BLaER1 treated with 17β-estradiol and CSF1 and Interleukin-3, amounts not matched to agents 10 nM and 100 nM (cell line): ENCODE measurements around the gene ASIC3.

Experiments
- H3K27ac ChIP-seq, 11 experiments: shearing (Covaris generic); formaldehyde crosslinking; 2 replicates each; pipeline ENCODE4 v1.8.1; 2022
- H3K27me3 ChIP-seq, 11 experiments: shearing (Covaris generic); formaldehyde crosslinking; 2 replicates each; pipeline ENCODE4 v1.8.1; 2022
- H3K36me3 ChIP-seq, 11 experiments: shearing (Covaris generic); formaldehyde crosslinking; 2 replicates each; pipeline ENCODE4 v1.8.1; 2022
- H3K4me1 ChIP-seq, 10 experiments: shearing (Covaris generic); formaldehyde crosslinking; 2 replicates each; pipeline ENCODE4 v1.8.1; 2022
- H3K4me2 ChIP-seq, 11 experiments: shearing (Covaris generic); formaldehyde crosslinking; 2 replicates each; pipeline ENCODE4 v1.8.1; 2022
- H3K4me3 ChIP-seq, 10 experiments: shearing (Covaris generic); formaldehyde crosslinking; 2 replicates each; pipeline ENCODE4 v1.8.1; 2022
- H3K9ac ChIP-seq, 11 experiments: shearing (Covaris generic); formaldehyde crosslinking; 2 replicates each; pipeline ENCODE4 v1.8.1; 2022
- H3K9me3 ChIP-seq, 11 experiments: shearing (Covaris generic); formaldehyde crosslinking; replicated peaks in 1 of 11; 2 replicates each; pipeline ENCODE4 v1.8.1; 2022
- H4K20me1 ChIP-seq, 11 experiments: shearing (Covaris generic); formaldehyde crosslinking; 2 replicates each; pipeline ENCODE4 v1.8.1; 2022
- Cebpa-rat ChIP-seq, 11 experiments: shearing (Covaris generic); IDR thresholded peaks; 2 replicates each; pipeline ENCODE4 v1.8.1; 2022

ASIC3 gene

DNA sequence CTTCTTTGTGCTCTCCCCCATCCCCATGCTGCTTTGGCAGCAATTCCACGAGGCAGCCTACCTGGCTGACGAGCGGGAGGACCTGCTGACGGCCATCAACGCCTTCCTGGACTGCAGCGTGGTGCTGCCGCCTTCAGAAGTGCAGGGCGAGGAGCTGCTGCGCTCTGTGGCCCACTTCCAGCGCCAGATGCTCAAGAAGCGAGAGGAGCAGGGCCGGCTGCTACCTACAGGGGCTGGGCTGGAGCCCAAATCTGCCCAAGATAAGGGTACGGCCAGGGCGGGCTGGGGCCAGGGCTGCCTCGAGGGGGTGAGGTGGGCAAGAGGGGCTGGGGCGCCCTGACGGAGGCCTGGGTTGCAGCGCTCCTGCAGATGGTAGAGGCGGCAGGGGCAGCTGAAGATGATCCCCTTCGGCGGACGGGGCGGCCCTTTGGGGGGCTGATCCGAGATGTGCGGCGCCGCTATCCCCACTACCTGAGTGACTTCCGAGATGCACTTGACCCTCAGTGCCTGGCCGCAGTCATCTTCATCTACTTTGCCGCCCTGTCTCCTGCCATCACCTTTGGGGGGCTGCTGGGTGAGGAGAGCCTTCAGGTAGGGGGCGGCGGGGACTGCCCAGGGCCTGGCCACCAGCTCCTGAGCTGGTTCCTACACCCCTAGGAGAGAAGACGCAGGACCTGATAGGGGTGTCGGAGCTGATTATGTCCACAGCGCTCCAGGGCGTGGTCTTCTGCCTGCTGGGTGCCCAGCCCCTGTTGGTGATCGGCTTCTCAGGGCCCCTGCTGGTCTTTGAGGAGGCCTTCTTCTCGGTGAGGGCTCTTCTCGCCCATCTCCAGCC is 22.9 kb downstream of the ASIC3 start:
- H3K9ac ChIP-seq, result no peak overlapping the region

GRCh38 chr7:151073990-151074389 is 25.7 kb downstream of the ASIC3 start:
- Histone ChIP-seq H3K27me3 (no peaks in the 10 kb centered on the region), H3K9ac (peak overlapping the region in 1 of 11 experiments; percentile 38; a peak in 1 of 22 replicates), H3K4me2 (no peak overlapping the region), H3K9me3 (no peaks in the 10 kb centered on the region), H3K4me1 (peaks cover 13 to 25% (median 19%) of the 10 kb centered on the region in 10 experiments), H3K27ac (no peak overlapping the region), H3K36me3 (peaks cover 83 to 93% (median 87%) of the 10 kb centered on the region in 11 experiments), H4K20me1 (peaks cover 15 to 100% (median 63%) of the 10 kb centered on the region in 11 experiments; a peak in 21 of 22 replicates), H3K4me3 (no peak overlapping the region)
- TF ChIP-seq Cebpa-rat (IDR thresholded peaks at IDR 0.05), result no peak

More for the DNA sequence above, 22.9 kb downstream of the ASIC3 start:
- H3K9me3 ChIP-seq, result no peaks in the 10 kb centered on the region
- TF ChIP-seq Cebpa-rat (IDR thresholded peaks at IDR 0.05), result no peak
- H4K20me1 ChIP-seq, result peaks cover 6 to 98% (median 40%) of the 10 kb centered on the region in 11 experiments; a peak in 17 of 22 replicates
- no peak overlapping the region for H3K4me3 ChIP-seq
- H3K27ac ChIP-seq, result no peak overlapping the region
- H3K4me1 ChIP-seq, result no peaks in the 10 kb centered on the region
- peaks cover 99 to 100% (median 100%) of the 10 kb centered on the region in 11 experiments for H3K36me3 ChIP-seq
- H3K4me2 ChIP-seq, result no peak overlapping the region
- H3K27me3 ChIP-seq, result no peaks in the 10 kb centered on the region

- H4K20me1 ChIP-seq, result peaks cover 5 to 100% (median 66%) of the 10 kb centered on the region in 11 experiments; a peak in 21 of 22 replicates
- H3K4me2 ChIP-seq, result no peak overlapping the region
- no peak overlapping the region for H3K27ac ChIP-seq
- H3K9me3 ChIP-seq, result no peaks in the 10 kb centered on the region
- H3K4me1 ChIP-seq, result peaks cover 24 to 35% (median 29%) of the 10 kb centered on the region in 10 experiments
- no peaks in the 10 kb centered on the region for H3K27me3 ChIP-seq
- peak overlapping the region in 1 of 11 experiments; percentile 23; a peak in 2 of 22 replicates for H3K9ac ChIP-seq
- H3K4me3 ChIP-seq, result no peak overlapping the region
- TF ChIP-seq Cebpa-rat (IDR thresholded peaks at IDR 0.05), result no peak
- peaks cover 72 to 90% (median 78%) of the 10 kb centered on the region in 11 experiments for H3K36me3 ChIP-seq
Observed at GRCh38 chr7:151074817-151075661, 26.7 kb downstream of the ASIC3 start.

DNA sequence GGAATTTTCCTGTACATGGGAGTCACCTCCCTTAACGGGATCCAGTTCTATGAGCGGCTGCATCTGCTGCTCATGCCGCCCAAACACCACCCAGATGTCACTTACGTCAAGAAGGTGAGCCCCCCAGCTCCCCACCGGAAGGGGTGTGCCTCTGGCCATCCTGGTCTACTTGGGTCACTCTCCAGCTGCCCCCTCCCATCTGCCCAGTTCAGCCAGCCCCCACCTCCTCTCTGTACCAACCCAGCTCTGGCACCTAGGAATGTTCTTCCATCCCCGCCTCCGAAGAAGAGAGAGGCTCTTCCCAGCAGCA is 27.3 kb downstream of the ASIC3 start:
- Histone ChIP-seq H3K27me3 (no peaks in the 10 kb centered on the region), H4K20me1 (peaks cover 5 to 95% (median 65%) of the 10 kb centered on the region in 11 experiments; a peak in 21 of 22 replicates), H3K4me1 (peaks cover 24 to 35% (median 29%) of the 10 kb centered on the region in 10 experiments), H3K36me3 (peaks cover 66 to 84% (median 73%) of the 10 kb centered on the region in 11 experiments), H3K4me3 (no peak overlapping the region), H3K9me3 (no peaks in the 10 kb centered on the region), H3K4me2 (no peak overlapping the region), H3K9ac (peak overlapping the region in 1 of 11 experiments; percentile 23; a peak in 1 of 22 replicates), H3K27ac (no peak overlapping the region)
- no peak for TF ChIP-seq Cebpa-rat (IDR thresholded peaks at IDR 0.05)

GRCh38 chr7:151075978-151076426 is 27.7 kb downstream of the ASIC3 start:
- no peak overlapping the region for H3K4me3 ChIP-seq
- H4K20me1 ChIP-seq, result peaks cover 5 to 91% (median 62%) of the 10 kb centered on the region in 11 experiments; a peak in 21 of 22 replicates
- H3K9me3 ChIP-seq, result no peaks in the 10 kb centered on the region
- H3K9ac ChIP-seq, result no peak overlapping the region; a peak in 1 of 22 replicates
- H3K4me1 ChIP-seq, result peaks cover 26 to 36% (median 31%) of the 10 kb centered on the region in 10 experiments
- H3K27me3 ChIP-seq, result no peaks in the 10 kb centered on the region
- peaks cover 62 to 80% (median 69%) of the 10 kb centered on the region in 11 experiments for H3K36me3 ChIP-seq
- no peak overlapping the region for H3K4me2 ChIP-seq
- no peak for TF ChIP-seq Cebpa-rat (IDR thresholded peaks at IDR 0.05)
- H3K27ac ChIP-seq, result no peak overlapping the region

GRCh38 chr7:151076863-151077704 is 28.8 kb downstream of the ASIC3 start:
- H3K36me3 ChIP-seq, result peaks cover 52 to 75% (median 62%) of the 10 kb centered on the region in 11 experiments

DNA sequence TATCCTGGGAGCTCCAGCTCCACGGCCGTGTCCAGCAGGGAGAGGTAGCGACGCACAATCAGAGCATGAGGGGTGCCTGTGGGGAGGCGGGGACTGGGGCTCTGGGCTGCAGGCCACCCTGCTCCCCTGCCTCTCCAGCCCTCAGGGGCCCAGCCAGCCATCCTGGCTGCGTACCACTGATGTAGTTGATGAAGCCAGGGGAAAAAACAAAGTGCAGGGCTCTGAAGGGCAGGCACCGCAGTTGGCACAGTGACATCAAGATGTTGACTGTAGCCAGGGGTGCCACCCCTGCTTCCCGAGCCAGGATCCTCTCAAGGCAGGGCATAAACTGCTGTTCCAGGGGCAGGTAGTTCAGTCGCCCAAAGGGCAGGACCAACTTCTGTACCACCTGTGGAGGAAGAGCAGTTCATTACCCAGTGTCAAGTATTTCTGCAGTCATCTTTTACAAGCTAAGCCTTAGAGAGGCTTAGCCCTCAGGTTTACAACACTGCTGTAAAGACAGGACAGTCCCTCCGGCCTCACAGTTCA is 29.4 kb downstream of the ASIC3 start:
- peaks cover 45 to 69% (median 55%) of the 10 kb centered on the region in 11 experiments for H3K36me3 ChIP-seq
- no peak for TF ChIP-seq Cebpa-rat (IDR thresholded peaks at IDR 0.05)
- no peaks in the 10 kb centered on the region for H3K9me3 ChIP-seq
- no peaks in the 10 kb centered on the region for H3K27me3 ChIP-seq
- no peak overlapping the region for H3K4me3 ChIP-seq
- peaks cover 5 to 77% (median 65%) of the 10 kb centered on the region in 11 experiments; a peak in 21 of 22 replicates for H4K20me1 ChIP-seq
- peak overlapping the region; percentile 95 to 100 (median 99); a peak in 21 of 22 replicates for H3K4me2 ChIP-seq
- H3K9ac ChIP-seq, result peak overlapping the region in 9 of 11 experiments; percentile 9 to 99 (median 96); a peak in 10 of 22 replicates
- peaks cover 43 to 52% (median 48%) of the 10 kb centered on the region in 10 experiments for H3K4me1 ChIP-seq
- peak overlapping the region in 4 of 11 experiments; percentile 4 to 96 (median 22); a peak in 4 of 22 replicates for H3K27ac ChIP-seq

More at GRCh38 chr7:151076863-151077704, 28.8 kb downstream of the ASIC3 start:
- H3K27me3 ChIP-seq, result no peaks in the 10 kb centered on the region
- peak overlapping the region in 5 of 11 experiments; percentile 9 to 93 (median 45); a peak in 5 of 22 replicates for H3K9ac ChIP-seq
- no peak for TF ChIP-seq Cebpa-rat (IDR thresholded peaks at IDR 0.05)
- H3K4me1 ChIP-seq, result peaks cover 37 to 47% (median 42%) of the 10 kb centered on the region in 10 experiments
- peak overlapping the region in 6 of 11 experiments; percentile 95 to 100 (median 100); a peak in 8 of 22 replicates for H3K4me2 ChIP-seq
- no peak overlapping the region for H3K4me3 ChIP-seq
- peak overlapping the region in 1 of 11 experiments; percentile 39; a peak in 2 of 22 replicates for H3K27ac ChIP-seq
- no peaks in the 10 kb centered on the region for H3K9me3 ChIP-seq
- H4K20me1 ChIP-seq, result peaks cover 5 to 84% (median 66%) of the 10 kb centered on the region in 11 experiments; a peak in 21 of 22 replicates
